Activated B cell treated with CpG ODN at 0.5 μM for 24 hours (primary cell): ENCODE measurements around the gene METAP1D. TPM values are rescaled to one million over a fixed set of nuclear protein-coding genes. Genes with fewer than 3 reads are reported as not detected.
A peak's percentile ranks its signal among the peaks of the same experiment; 100 is the strongest.

Experiments
- ATAC-seq: fragments of 200-7000 bp; cut with Tn5 transposase; one replicate; pipeline ENCODE4 v1.10.0; 2021; ENCODE audit warnings: low read depth, mild to moderate bottlenecking, moderate library complexity
- CTCF ChIA-PET: fragments of 350-600 bp; sonication (Branson Sonifier 250); formaldehyde crosslinking; loops from one replicate; lab custom pipeline; 2021; ENCODE audit warnings: antibody characterized with exemption; lab: Charles Lee
- POLR2A ChIA-PET: fragments of 350-600 bp; sonication (Branson Sonifier 250); formaldehyde crosslinking; loops from one replicate; lab custom pipeline; 2021; ENCODE audit warnings: antibody characterized with exemption; lab: Charles Lee
- DNase-seq: peaks from one replicate; pipeline ENCODE4 v3.0.0; 2022
- H3K27ac Mint-ChIP-seq: one replicate; pipeline ENCODE4 v1.8.0; 2020; ENCODE audit warnings: mixed read lengths
- H3K27me3 Mint-ChIP-seq: one replicate; pipeline ENCODE4 v1.8.0; 2021; ENCODE audit warnings: mixed read lengths
- H3K36me3 Mint-ChIP-seq: one replicate; pipeline ENCODE4 v1.8.0; 2021; ENCODE audit warnings: low read depth, mixed read lengths
- H3K4me1 Mint-ChIP-seq: one replicate; pipeline ENCODE4 v1.8.0; 2021; ENCODE audit warnings: mixed read lengths
- H3K4me3 Mint-ChIP-seq: one replicate; pipeline ENCODE4 v1.8.0; 2020; ENCODE audit warnings: mild to moderate bottlenecking, mixed read lengths
- H3K9me3 Mint-ChIP-seq: one replicate; pipeline ENCODE4 v1.8.0; 2020; ENCODE audit warnings: mixed read lengths
- CTCF ChIP-seq: fragments of 200-600 bp; IDR thresholded peaks from one replicate; pipeline ENCODE4 v1.8.0; 2022; ENCODE audit warnings: antibody characterized with exemption, mild to moderate bottlenecking
- intact Hi-C: fragments of 100-400 bp; cut with micrococcal nuclease; formaldehyde crosslinking; loops from one replicate; pipeline ENCODE4 v1.15.1; 2024
- total RNA-seq: library from RNA; stranded (reverse); gene quantifications from 2 replicates; pipeline ENCODE4 v1.2.3, GENCODE V29; 2022

The METAP1D gene
- total RNA-seq, 1 donor from 2014 or later: 13.7 TPM

GRCh38 chr2:172103471-172104272 is 103.9 kb downstream of the METAP1D start:
- POLR2A ChIA-PET: no interaction called here
- Mint-ChIP-seq H3K27ac (peak overlapping the region; percentile 61), H3K4me1 (peaks cover 36% of the 10 kb centered on the region), H3K27me3 (peaks cover 62% of the 10 kb centered on the region), H3K36me3 (peaks cover 2% of the 10 kb centered on the region), H3K9me3 (no peaks in the 10 kb centered on the region), H3K4me3 (peak overlapping the region; percentile 80)
- intact Hi-C loops: loop anchor here (1.0 to 5.0 kb wide), 12 partner anchors 105 to 1286 kb away; partner anchors contain the start of genes DYNC1I2, GAD1, GORASP2 and HAT1
- TF ChIP-seq CTCF: no peak
- DNase-seq: no peak
- CTCF ChIA-PET: interaction anchor here (0.8 to 1.5 kb wide), 5 partner anchors 15 to 398 kb away, joined by 3 to 7 read pairs (median 5); no protein-coding TSS in a partner anchor
- ATAC-seq: no peak

- Mint-ChIP-seq H3K4me1 (peaks cover 32% of the 10 kb centered on the region), H3K27ac (no peak overlapping the region), H3K27me3 (peaks cover 69% of the 10 kb centered on the region), H3K36me3 (peaks cover 2% of the 10 kb centered on the region), H3K4me3 (no peak overlapping the region), H3K9me3 (no peaks in the 10 kb centered on the region)
- ChIA-PET POLR2A (no interaction called here), CTCF (interaction anchor here (1.2 kb wide), 2 partner anchors 18 to 401 kb away, joined by 3 to 5 read pairs; no protein-coding TSS in a partner anchor)
- no peak for DNase-seq
- no peak for TF ChIP-seq CTCF
- ATAC-seq: no peak
- intact Hi-C loops: loop anchor here (1.0 to 5.0 kb wide), 2 partner anchors 25 to 33 kb away; no protein-coding TSS in a partner anchor
Observed at GRCh38 chr2:172105471-172106107, 105.8 kb downstream of the METAP1D start.

DNA sequence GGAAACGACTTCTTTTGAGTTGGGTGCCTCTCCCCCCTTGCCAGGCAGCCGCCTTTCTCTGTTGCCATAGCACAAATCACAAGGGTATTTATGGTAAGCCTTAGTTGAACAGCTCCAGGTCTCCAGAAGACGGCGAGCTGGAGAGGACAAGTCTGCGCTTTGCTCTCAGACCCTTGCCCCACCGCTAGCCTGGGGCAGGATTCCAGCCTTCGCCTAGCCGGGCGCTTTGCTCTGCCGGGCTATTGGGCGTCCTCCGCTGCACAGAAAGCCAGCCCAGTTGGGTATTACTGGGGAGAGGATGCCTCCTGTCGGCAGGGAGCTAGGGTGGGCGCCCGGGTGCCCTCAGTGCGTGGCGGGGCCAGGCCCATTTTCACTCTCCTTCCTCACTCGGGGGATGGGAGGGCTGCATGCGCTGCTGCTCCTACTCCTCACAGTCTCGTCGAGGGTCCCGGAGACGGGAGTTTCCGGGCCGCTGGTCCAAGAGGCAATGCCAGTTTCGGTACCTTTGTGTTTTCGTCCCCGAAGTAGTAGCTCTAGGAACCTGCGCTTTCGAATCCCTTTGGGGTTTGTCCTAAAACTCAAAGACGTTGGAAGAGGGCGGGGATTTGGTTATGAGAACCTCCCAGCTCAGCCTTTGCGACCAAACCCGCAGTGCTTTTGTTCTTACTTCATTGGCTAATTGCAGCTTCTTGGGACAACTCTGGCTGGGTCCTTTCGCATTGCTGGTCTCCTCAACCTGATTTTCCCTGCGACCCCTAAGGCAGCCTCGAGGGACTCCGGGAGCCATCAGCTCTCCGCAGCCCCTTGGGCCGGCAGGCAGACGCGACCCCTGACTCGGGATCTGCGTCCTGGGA is 106.6 kb downstream of the METAP1D start:
- CTCF ChIA-PET: interaction anchor here (0.8 to 1.2 kb wide), 3 partner anchors 18 to 533 kb away, joined by 3 to 5 read pairs (median 4); no protein-coding TSS in a partner anchor
- intact Hi-C loops: loop anchor here (1.0 to 5.0 kb wide), 2 partner anchors 26 to 34 kb away; no protein-coding TSS in a partner anchor

More for the DNA sequence above, 106.6 kb downstream of the METAP1D start:
- peaks cover 64% of the 10 kb centered on the region for H3K27me3 Mint-ChIP-seq
- no peaks in the 10 kb centered on the region for H3K9me3 Mint-ChIP-seq
- H3K4me3 Mint-ChIP-seq: peak overlapping the region; percentile 48
- H3K36me3 Mint-ChIP-seq: peaks cover 2% of the 10 kb centered on the region
- no peak for TF ChIP-seq CTCF
- H3K27ac Mint-ChIP-seq: no peak overlapping the region
- POLR2A ChIA-PET: no interaction called here
- H3K4me1 Mint-ChIP-seq: peaks cover 26% of the 10 kb centered on the region
- no peak for DNase-seq
- no peak for ATAC-seq
